Retinal pigment epithelial cell (primary cell): Measurements from ENCODE around the gene DNAJC8.

Source experiments
- DNase-seq: peaks from one replicate; pipeline ENCODE4 v3.0.0-alpha.2; 2010; ENCODE audit warnings: low read depth
- H3K4me3 ChIP-seq: 2 replicates; pipeline ENCODE4 v1.5.1; 2011; ENCODE audit warnings: mild to moderate bottlenecking, low read length, control low read depth, moderate library complexity
- CTCF ChIP-seq: conservative IDR thresholded peaks from 2 replicates; pipeline ENCODE4 v1.5.1; 2011; ENCODE audit warnings: low read depth, low read length, control low read depth, inconsistent platforms

DNAJC8 gene

GRCh38 chr1:28159243-28159642 lies 73.6 kb downstream of the DNAJC8 start:
- no peak for DNase-seq
- H3K4me3 ChIP-seq, result no peak overlapping the region
- TF ChIP-seq CTCF, result no peak

GRCh38 chr1:28157894-28158293 lies 74.9 kb downstream of the DNAJC8 start:
- DNase-seq, result no peak
- no peak for TF ChIP-seq CTCF
- H3K4me3 ChIP-seq, result no peak overlapping the region

GRCh38 chr1:28156821-28157220 lies 76.0 kb downstream of the DNAJC8 start:
- DNase-seq, result no peak
- no peak overlapping the region for H3K4me3 ChIP-seq
- TF ChIP-seq CTCF, result no peak

- no peak for DNase-seq
- H3K4me3 ChIP-seq, result no peak overlapping the region
- TF ChIP-seq CTCF, result no peak
Observed at GRCh38 chr1:28155628-28156027, 77.2 kb downstream of the DNAJC8 start.

- TF ChIP-seq CTCF, result no peak
- no peak for DNase-seq
Observed at GRCh38 chr1:28154078-28154594, 78.7 kb downstream of the DNAJC8 start.

More at GRCh38 chr1:28154078-28154594, 78.7 kb downstream of the DNAJC8 start:
- H3K4me3 ChIP-seq, result no peak overlapping the region
